NCI-H2227 (cell line): ENCODE data around the gene RHBDD3.

ENCODE experiments used
- DNase-seq: peaks from one replicate; lab custom pipeline; 2025; ENCODE audit not compliant: unreplicated experiment; lab: John Stamatoyannopoulos, UW

Gene RHBDD3

GRCh38 chr22:29267858-29268510 is at the start of gene RHBDD3, which contains the start of gene EWSR1:
TSS of gene RHBDD3 (minus strand) at chr22:29267981. CDS start at chr22:29265626, 2,355 bp downstream.
TSS of gene EWSR1 (plus strand) at chr22:29268268. CDS start at chr22:29268337, 69 bp downstream.
- peak; percentile 93 for DNase-seq

GRCh38 chr22:29316141-29316828 is 48.5 kb upstream of the RHBDD3 start:
- DNase-seq: no peak

- DNase-seq: peak; percentile 52
Measured at GRCh38 chr22:29315286-29316140, 47.7 kb upstream of the RHBDD3 start, which contains the start of gene RASL10A. TSS of gene RASL10A (minus strand) at chr22:29315697. CDS start at chr22:29315246, 451 bp downstream.

- DNase-seq: peak; percentile 13
Measured at GRCh38 chr22:29314537-29315285, 46.9 kb upstream of the RHBDD3 start.

- no peak for DNase-seq
Measured at GRCh38 chr22:29313576-29314466, 46.0 kb upstream of the RHBDD3 start.

- peak; percentile 32 for DNase-seq
Measured at GRCh38 chr22:29313126-29313575, 45.4 kb upstream of the RHBDD3 start.

- DNase-seq: no peak
Measured at GRCh38 chr22:29312218-29313125, 44.7 kb upstream of the RHBDD3 start.

GRCh38 chr22:29311464-29312217 is 43.9 kb upstream of the RHBDD3 start:
- DNase-seq: no peak

- DNase-seq: peak; percentile 82
Measured at GRCh38 chr22:29310863-29311339, 43.1 kb upstream of the RHBDD3 start.

- no peak for DNase-seq
Measured at GRCh38 chr22:29310065-29310862, 42.5 kb upstream of the RHBDD3 start.

GRCh38 chr22:29309332-29310064 is 41.7 kb upstream of the RHBDD3 start:
- DNase-seq: no peak

GRCh38 chr22:29308791-29309262 is 41.0 kb upstream of the RHBDD3 start:
- DNase-seq: no peak

- no peak for DNase-seq
Measured at GRCh38 chr22:29308148-29308790, 40.5 kb upstream of the RHBDD3 start.

- DNase-seq: no peak
Measured at GRCh38 chr22:29307596-29308147, 39.9 kb upstream of the RHBDD3 start.
